Activated CD8-positive, alpha-beta T cell treated with anti-CD3 and anti-CD28 coated beads for 36 hours (primary cell): ENCODE data around the gene ACRBP. TPM values are rescaled to one million over a fixed set of nuclear protein-coding genes. Genes with fewer than 3 reads are reported as not detected.

ENCODE experiments used
- ATAC-seq: fragments of 200-7000 bp; cut with Tn5 transposase; one replicate; pipeline ENCODE4 v1.10.0; 2021; ENCODE audit warnings: mild to moderate bottlenecking, moderate library complexity
- CTCF ChIA-PET: fragments of 350-600 bp; sonication (Branson Sonifier 250); formaldehyde crosslinking; loops from one replicate; lab custom pipeline; 2021; ENCODE audit warnings: antibody characterized with exemption; lab: Charles Lee
- POLR2A ChIA-PET: fragments of 350-600 bp; sonication (Branson Sonifier 250); formaldehyde crosslinking; loops from one replicate; lab custom pipeline; 2021; ENCODE audit warnings: antibody characterized with exemption; lab: Charles Lee
- DNase-seq: peaks from one replicate; pipeline ENCODE4 v3.0.0-alpha.2; 2020
- H3K27ac Mint-ChIP-seq: one replicate; pipeline ENCODE4 v1.8.0; 2021; ENCODE audit warnings: mild to moderate bottlenecking, mixed read lengths
- H3K27me3 Mint-ChIP-seq: one replicate; pipeline ENCODE4 v1.8.0; 2021; ENCODE audit warnings: mixed read lengths
- H3K36me3 Mint-ChIP-seq: one replicate; pipeline ENCODE4 v1.8.0; 2021; ENCODE audit warnings: low read depth, mixed read lengths
- H3K4me1 Mint-ChIP-seq: one replicate; pipeline ENCODE4 v1.8.0; 2021; ENCODE audit warnings: low read depth, mixed read lengths
- H3K4me3 Mint-ChIP-seq: one replicate; pipeline ENCODE4 v1.8.0; 2021; ENCODE audit warnings: mild to moderate bottlenecking, moderate library complexity, mixed read lengths
- H3K9me3 Mint-ChIP-seq: one replicate; pipeline ENCODE4 v1.8.0; 2021; ENCODE audit warnings: mixed read lengths
- intact Hi-C: fragments of 100-400 bp; cut with micrococcal nuclease; formaldehyde crosslinking; loops from one replicate; pipeline ENCODE4 v1.10.0; 2022
- total RNA-seq, 2 experiments: library from RNA; stranded (reverse); gene quantifications; one replicate each; pipeline ENCODE4 v1.2.3, GENCODE V29; 2021
- TF ChIP-seq, protein P1 (sequence below): fragments of 200-600 bp; IDR thresholded peaks from one replicate; pipeline ENCODE4 v1.8.0; 2022; ENCODE audit warnings: antibody characterized with exemption, mild to moderate bottlenecking

ACRBP gene
- 1 to 10 TPM; 1.3 to 2.0 TPM for total RNA-seq

DNA sequence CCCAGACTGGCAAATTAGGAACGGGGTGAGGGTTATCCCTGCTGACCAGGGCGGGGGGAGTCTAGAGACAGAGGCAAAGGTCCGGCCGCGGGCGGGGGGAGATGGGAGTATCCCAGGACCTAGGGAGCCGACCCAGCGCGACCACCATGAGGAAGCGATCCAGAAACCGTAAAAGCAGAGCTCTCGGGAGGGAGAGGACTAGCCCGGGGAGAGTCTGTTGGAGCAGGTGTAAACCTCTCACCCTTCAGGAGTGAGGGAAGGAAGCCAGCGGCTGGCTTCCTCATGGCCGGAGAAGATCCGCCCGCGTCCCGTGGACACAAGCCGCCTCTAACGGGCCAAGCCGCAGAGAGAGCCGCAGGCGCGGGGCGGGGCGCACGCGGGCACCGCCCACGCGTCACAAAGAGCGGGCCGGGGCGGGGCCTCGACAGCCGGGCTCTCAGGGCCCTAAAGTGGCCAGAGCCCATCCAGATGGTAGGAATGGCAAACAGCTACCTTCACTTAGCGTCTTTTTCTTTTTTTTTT is at the start of gene ACRBP:
TSS of gene ACRBP (minus strand) at position 350 of the 522 bp plus-strand sequence. CDS start at position 284, 66 bp downstream.
- peak; percentile 84 for ATAC-seq
- H3K4me3 Mint-ChIP-seq = peak within 1 kb of the TSS; percentile 67
- H3K9me3 Mint-ChIP-seq = peaks cover 10% of the 10 kb centered on the region
- intact Hi-C loops = no loop called here
- H3K27ac Mint-ChIP-seq = peak within 1 kb of the TSS; percentile 56
- peaks cover 21% of the 10 kb centered on the region for H3K36me3 Mint-ChIP-seq
- DNase-seq = peak; percentile 40
- peaks cover 10% of the 10 kb centered on the region for H3K4me1 Mint-ChIP-seq
- no peaks in the 10 kb centered on the region for H3K27me3 Mint-ChIP-seq
- TF ChIP-seq, protein P1, sequence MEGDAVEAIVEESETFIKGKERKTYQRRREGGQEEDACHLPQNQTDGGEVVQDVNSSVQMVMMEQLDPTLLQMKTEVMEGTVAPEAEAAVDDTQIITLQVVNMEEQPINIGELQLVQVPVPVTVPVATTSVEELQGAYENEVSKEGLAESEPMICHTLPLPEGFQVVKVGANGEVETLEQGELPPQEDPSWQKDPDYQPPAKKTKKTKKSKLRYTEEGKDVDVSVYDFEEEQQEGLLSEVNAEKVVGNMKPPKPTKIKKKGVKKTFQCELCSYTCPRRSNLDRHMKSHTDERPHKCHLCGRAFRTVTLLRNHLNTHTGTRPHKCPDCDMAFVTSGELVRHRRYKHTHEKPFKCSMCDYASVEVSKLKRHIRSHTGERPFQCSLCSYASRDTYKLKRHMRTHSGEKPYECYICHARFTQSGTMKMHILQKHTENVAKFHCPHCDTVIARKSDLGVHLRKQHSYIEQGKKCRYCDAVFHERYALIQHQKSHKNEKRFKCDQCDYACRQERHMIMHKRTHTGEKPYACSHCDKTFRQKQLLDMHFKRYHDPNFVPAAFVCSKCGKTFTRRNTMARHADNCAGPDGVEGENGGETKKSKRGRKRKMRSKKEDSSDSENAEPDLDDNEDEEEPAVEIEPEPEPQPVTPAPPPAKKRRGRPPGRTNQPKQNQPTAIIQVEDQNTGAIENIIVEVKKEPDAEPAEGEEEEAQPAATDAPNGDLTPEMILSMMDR = no peak
- CTCF ChIA-PET = interaction anchor here (2.1 kb wide), 1 partner anchor 27 kb away, joined by 5 read pairs; no protein-coding TSS in a partner anchor
- POLR2A ChIA-PET = interaction anchor here (1.4 to 2.1 kb wide), 3 partner anchors 10 to 42 kb away, joined by 3 to 5 read pairs (median 4); partner anchors contain the start of gene ZNF384

DNA sequence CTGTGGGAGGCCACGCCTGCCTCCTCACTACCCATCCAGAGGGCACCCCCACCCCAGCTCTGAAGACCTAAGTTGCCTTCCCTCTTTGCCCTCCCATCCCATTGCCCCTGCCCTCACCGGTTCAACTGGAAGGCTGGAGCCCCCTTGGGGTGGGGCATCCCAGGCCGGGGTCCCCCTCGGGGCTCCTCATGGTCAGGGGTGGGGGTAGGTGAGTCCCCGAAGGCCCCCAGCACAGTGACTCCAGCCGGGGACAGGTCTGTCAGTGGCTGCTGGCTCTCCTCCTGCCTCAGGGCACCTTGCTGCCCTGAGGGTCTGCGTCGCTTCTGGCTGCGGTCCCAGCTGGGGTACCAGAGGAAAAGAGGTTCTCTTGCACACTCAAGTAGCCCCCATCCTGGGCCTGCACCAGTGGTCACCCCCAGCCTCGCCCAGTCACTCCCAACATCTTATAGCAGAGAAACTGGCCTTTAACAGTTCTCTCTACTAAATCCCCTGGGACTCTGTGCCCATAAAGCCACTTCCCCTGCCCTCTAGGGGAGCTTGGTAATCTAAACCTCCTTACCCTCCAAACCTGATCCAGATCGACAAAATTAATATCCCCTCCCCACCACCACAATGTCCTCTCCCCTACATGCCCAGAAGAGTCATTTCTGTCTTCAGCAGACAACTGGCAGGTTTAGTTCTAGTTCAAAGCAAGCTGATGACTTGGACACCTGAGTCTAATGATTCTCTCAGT is 48.2 kb upstream of the ACRBP start:
- no peak for DNase-seq
- H3K4me1 Mint-ChIP-seq = peaks cover 14% of the 10 kb centered on the region
- no peaks in the 10 kb centered on the region for H3K36me3 Mint-ChIP-seq
- H3K9me3 Mint-ChIP-seq = no peaks in the 10 kb centered on the region
- no peak overlapping the region for H3K4me3 Mint-ChIP-seq
- no peak for ATAC-seq
- TF ChIP-seq, protein P1 = no peak
- ChIA-PET POLR2A (interaction anchor here (0.8 to 2.5 kb wide), 3 partner anchors 12 to 156 kb away, joined by 3 to 7 read pairs (median 4); no protein-coding TSS in a partner anchor), CTCF (interaction anchor here (0.7 to 0.9 kb wide), 2 partner anchors 82 to 156 kb away, joined by 3 read pairs; no protein-coding TSS in a partner anchor)
- intact Hi-C loops = no loop called here
- no peak overlapping the region for H3K27ac Mint-ChIP-seq
- peaks cover 15% of the 10 kb centered on the region for H3K27me3 Mint-ChIP-seq

DNA sequence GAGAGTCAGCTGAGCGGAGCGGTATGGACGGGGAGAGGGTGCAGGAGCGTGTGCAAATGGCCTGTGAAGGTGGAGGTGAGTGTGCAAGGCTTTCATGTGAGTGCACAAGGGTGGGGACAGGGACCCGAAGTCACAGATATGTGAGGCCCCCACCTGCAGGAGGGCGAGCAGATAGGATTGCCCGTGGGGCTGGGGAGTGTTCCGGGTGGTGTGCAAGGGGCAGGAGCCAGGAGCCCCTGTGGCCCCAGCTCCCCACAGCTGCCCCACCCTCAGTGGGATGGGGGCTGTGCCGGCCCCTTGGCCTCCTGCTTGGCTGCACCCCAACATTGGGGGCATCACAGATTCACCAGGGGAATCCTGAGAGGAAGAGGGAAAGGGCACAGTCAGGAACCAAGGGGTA is 47.5 kb upstream of the ACRBP start:
- Mint-ChIP-seq H3K27ac (no peak overlapping the region), H3K4me1 (peaks cover 16% of the 10 kb centered on the region), H3K27me3 (peaks cover 14% of the 10 kb centered on the region), H3K36me3 (no peaks in the 10 kb centered on the region), H3K4me3 (no peak overlapping the region), H3K9me3 (no peaks in the 10 kb centered on the region)
- ATAC-seq (no peak), DNase-seq (no peak)
- ChIA-PET CTCF (no interaction called here), POLR2A (no interaction called here)
- intact Hi-C loops = no loop called here
- TF ChIP-seq, protein P1 = no peak

DNA sequence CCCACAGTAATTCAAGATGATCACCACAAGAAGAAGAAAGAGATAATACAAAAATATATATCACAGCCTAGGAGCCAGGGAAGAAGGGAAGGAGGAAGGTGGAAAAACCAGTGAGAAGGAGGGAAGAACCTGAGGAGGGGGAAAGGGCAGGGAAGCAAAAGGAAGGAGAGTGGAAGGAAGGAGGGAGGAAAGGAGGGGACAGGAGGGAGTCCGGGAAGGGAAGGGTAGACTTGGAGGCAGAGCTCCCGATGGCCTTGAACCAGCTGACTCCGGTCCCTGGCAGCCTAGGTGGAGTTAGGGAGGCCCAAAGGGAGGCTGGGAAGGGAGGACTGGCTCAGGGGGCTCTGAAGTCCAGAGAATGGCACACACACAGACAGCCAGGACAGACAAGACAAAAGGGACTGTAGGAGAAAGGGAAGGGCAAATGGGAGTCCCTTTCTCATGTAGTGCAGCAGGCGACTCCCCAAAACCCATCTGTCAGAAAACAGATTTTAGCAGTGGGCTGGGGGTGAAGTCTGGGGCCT is 46.7 kb upstream of the ACRBP start:
- no peak for DNase-seq
- no peak for ATAC-seq
- Mint-ChIP-seq H3K36me3 (no peaks in the 10 kb centered on the region), H3K27ac (no peak overlapping the region), H3K4me1 (peaks cover 10% of the 10 kb centered on the region), H3K4me3 (no peak overlapping the region), H3K9me3 (no peaks in the 10 kb centered on the region), H3K27me3 (peaks cover 7% of the 10 kb centered on the region)
- TF ChIP-seq, protein P1 = no peak
- CTCF ChIA-PET = interaction anchor here (2.0 kb wide), 1 partner anchor 10 kb away, joined by 9 read pairs; no protein-coding TSS in a partner anchor
- intact Hi-C loops = no loop called here
- POLR2A ChIA-PET = interaction anchor here (1.3 kb wide), 1 partner anchor 174 kb away, joined by 3 read pairs; the partner anchor contains the start of gene TPI1
